OCI-LY7 (cell line): ENCODE results near the gene NONO. TPM values are rescaled to one million over a fixed set of nuclear protein-coding genes. Genes with fewer than 3 reads are reported as not detected.

Experiments used
- BruUV-seq: library from RNA; stranded (reverse); fragments of 400-500 nt; replicated peaks from 2 replicates; lab custom pipeline; 2021; lab: Mats Ljungman, UMichigan
- CTCF ChIA-PET: fragments of 300-600 bp; sonication (Branson Sonifier 250); formaldehyde crosslinking; loops from one replicate; lab custom pipeline; 2022; ENCODE audit warnings: antibody characterized with exemption; ENCODE audit not compliant: unreplicated experiment; lab: Charles Lee
- POLR2A ChIA-PET: fragments of 300-600 bp; sonication (Branson Sonifier 250); formaldehyde crosslinking; loops from one replicate; lab custom pipeline; 2022; ENCODE audit warnings: antibody characterized with exemption; lab: Charles Lee
- DNase-seq: peaks from one replicate; pipeline ENCODE4 v3.0.0-alpha.2; 2015; ENCODE audit warnings: low spot score
- H2AFZ ChIP-seq: fragments of 200-600 bp; sonication (generic), shearing (Covaris generic); 2 replicates; pipeline ENCODE4 v1.6.1; 2014; ENCODE audit warnings: mild to moderate bottlenecking, antibody characterized with exemption, low read length, moderate library complexity
- H3K27ac ChIP-seq: fragments of 200-600 bp; sonication (generic); 2 replicates; pipeline ENCODE4 v1.5.1; 2014; ENCODE audit warnings: mixed run types, low read depth, mild to moderate bottlenecking, moderate library complexity, low read length, inconsistent platforms; ENCODE audit not compliant: poor library complexity, severe bottlenecking
- H3K36me3 ChIP-seq: fragments of 200-600 bp; sonication (generic); 2 replicates; pipeline ENCODE4 v1.6.1; 2014; ENCODE audit warnings: mild to moderate bottlenecking, antibody characterized with exemption, low read length, moderate library complexity, mixed read lengths; ENCODE audit not compliant: insufficient read depth
- H3K4me1 ChIP-seq: fragments of 200-600 bp; sonication (generic); 2 replicates; pipeline ENCODE4 v1.5.1; 2014; ENCODE audit warnings: mild to moderate bottlenecking, low read length; ENCODE audit not compliant: insufficient read depth, poor library complexity, severe bottlenecking
- H3K4me2 ChIP-seq: fragments of 200-600 bp; sonication (generic); 2 replicates; pipeline ENCODE4 v1.6.1; 2014; ENCODE audit warnings: mild to moderate bottlenecking, low read length
- H3K4me3 ChIP-seq: fragments of 200-600 bp; sonication (generic); 2 replicates; pipeline ENCODE4 v1.5.1; 2014; ENCODE audit warnings: mild to moderate bottlenecking, low read depth, low read length; ENCODE audit not compliant: poor library complexity, severe bottlenecking
- H3K79me2 ChIP-seq: fragments of 200-600 bp; sonication (generic); 2 replicates; pipeline ENCODE4 v1.6.1; 2016; ENCODE audit warnings: low read depth, mild to moderate bottlenecking, low read length, moderate library complexity, mixed read lengths; ENCODE audit not compliant: insufficient read depth
- H3K9me2 ChIP-seq: fragments of 200-600 bp; sonication (generic); 2 replicates; pipeline ENCODE4 v1.6.1; 2016; ENCODE audit warnings: mild to moderate bottlenecking, low read length, mixed read lengths; ENCODE audit not compliant: insufficient read depth
- H3K9me3 ChIP-seq: fragments of 200-600 bp; sonication (generic); 2 replicates; pipeline ENCODE4 v1.6.1; 2014; ENCODE audit warnings: mild to moderate bottlenecking, mixed run types, low read length, mixed read lengths
- H4K20me1 ChIP-seq: fragments of 200-600 bp; sonication (generic); 2 replicates; pipeline ENCODE4 v1.6.1; 2014; ENCODE audit warnings: mild to moderate bottlenecking, antibody characterized with exemption, low read length, moderate library complexity, mixed read lengths; ENCODE audit not compliant: insufficient read depth
- EZH2phosphoT487 ChIP-seq: fragments of 200-600 bp; sonication (generic); IDR thresholded peaks from 2 replicates; pipeline ENCODE4 v1.6.1; 2018; ENCODE audit warnings: low read depth, borderline replicate concordance, mild to moderate bottlenecking, mixed run types, antibody characterized with exemption, low read length, moderate library complexity, mixed read lengths
- intact Hi-C: fragments of 100-400 bp; cut with micrococcal nuclease; formaldehyde crosslinking; loops from one replicate; pipeline ENCODE4 v1.10.0; 2022; ENCODE audit not compliant: unreplicated experiment
- total RNA-seq, 2 experiments: library from RNA; depleted of rRNA in 1 of 2; stranded (reverse); fragments of >200 nt in 1 of 2; shearing (Covaris generic) in 1 of 2; gene quantifications; 2 replicates each; pipeline ENCODE4 v1.2.3, GENCODE V29; 2014 to 2022
- TF ChIP-seq, protein P1 (sequence below): fragments of 200-600 bp; sonication (generic); conservative IDR thresholded peaks from 2 replicates; pipeline ENCODE4 v1.5.1; 2014; ENCODE audit warnings: mild to moderate bottlenecking, antibody characterized with exemption, low read length, moderate library complexity, mixed read lengths

NONO gene
- total RNA-seq, 2 experiments from 2014 or later, result 379 to 488 TPM

DNA sequence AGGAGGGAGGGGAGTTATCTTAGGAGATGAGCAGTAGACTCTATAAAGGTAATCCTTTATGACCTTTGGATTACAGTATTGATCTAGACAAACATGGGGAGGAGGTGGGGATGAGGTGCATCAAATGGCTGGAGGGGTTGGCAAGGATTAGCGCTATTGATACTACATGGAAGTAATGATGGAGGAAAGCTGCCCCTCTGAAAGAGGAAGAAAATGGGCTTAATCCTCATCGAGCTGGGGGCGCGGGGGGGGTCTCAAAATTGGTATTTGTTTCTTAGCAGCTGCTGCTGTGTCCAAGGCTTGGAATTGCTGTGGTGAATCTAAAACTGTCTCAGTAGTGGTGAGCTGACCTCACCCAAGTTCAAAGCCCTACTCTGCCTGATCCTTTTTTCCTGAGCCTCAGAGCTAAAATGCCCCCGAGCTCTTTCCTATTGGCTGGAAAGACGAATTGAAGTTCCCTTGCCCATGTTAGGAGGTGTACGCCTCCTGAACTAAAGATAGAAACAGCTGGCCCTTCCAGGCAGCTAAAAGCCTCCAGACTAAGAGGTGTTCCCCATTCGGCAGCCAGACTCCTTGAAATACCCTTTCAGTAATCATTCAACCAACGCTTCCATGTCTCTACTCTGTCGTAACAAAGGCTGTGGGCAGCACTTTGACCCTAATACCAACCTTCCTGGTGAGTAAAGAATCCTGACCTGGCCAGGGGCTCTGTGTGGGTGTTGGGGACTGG, 17.9 kb downstream of the NONO start, which contains the start of gene ITGB1BP2:
TSS of gene ITGB1BP2 (plus strand) at position 556 of the 730 bp plus-strand sequence. CDS start at position 613, 57 bp downstream.
- ChIA-PET POLR2A (interaction anchor here (1.5 kb wide), 1 partner anchor 9 kb away, joined by 5 read pairs; no protein-coding TSS in a partner anchor), CTCF (no interaction called here)
- H3K4me3 ChIP-seq, result no peak within 1 kb of the TSS
- H3K27ac ChIP-seq, result no peak within 1 kb of the TSS
- TF ChIP-seq, protein P1, sequence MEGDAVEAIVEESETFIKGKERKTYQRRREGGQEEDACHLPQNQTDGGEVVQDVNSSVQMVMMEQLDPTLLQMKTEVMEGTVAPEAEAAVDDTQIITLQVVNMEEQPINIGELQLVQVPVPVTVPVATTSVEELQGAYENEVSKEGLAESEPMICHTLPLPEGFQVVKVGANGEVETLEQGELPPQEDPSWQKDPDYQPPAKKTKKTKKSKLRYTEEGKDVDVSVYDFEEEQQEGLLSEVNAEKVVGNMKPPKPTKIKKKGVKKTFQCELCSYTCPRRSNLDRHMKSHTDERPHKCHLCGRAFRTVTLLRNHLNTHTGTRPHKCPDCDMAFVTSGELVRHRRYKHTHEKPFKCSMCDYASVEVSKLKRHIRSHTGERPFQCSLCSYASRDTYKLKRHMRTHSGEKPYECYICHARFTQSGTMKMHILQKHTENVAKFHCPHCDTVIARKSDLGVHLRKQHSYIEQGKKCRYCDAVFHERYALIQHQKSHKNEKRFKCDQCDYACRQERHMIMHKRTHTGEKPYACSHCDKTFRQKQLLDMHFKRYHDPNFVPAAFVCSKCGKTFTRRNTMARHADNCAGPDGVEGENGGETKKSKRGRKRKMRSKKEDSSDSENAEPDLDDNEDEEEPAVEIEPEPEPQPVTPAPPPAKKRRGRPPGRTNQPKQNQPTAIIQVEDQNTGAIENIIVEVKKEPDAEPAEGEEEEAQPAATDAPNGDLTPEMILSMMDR, result no peak
- TF ChIP-seq EZH2phosphoT487, result no peak
- no TSS peak for BruUV-seq
- no peaks in the 10 kb centered on the region for H3K9me2 ChIP-seq
- no peak for DNase-seq
- H3K36me3 ChIP-seq, result peaks cover 87% of the 10 kb centered on the region
- no peak within 1 kb of the TSS for H3K4me2 ChIP-seq
- H3K4me1 ChIP-seq, result no peaks in the 10 kb centered on the region
- H4K20me1 ChIP-seq, result no peaks in the 10 kb centered on the region
- intact Hi-C loops, result no loop called here
- H2AFZ ChIP-seq, result no peak within 1 kb of the TSS
- H3K79me2 ChIP-seq, result no peaks in the 10 kb centered on the region
- H3K9me3 ChIP-seq, result no peaks in the 10 kb centered on the region

DNA sequence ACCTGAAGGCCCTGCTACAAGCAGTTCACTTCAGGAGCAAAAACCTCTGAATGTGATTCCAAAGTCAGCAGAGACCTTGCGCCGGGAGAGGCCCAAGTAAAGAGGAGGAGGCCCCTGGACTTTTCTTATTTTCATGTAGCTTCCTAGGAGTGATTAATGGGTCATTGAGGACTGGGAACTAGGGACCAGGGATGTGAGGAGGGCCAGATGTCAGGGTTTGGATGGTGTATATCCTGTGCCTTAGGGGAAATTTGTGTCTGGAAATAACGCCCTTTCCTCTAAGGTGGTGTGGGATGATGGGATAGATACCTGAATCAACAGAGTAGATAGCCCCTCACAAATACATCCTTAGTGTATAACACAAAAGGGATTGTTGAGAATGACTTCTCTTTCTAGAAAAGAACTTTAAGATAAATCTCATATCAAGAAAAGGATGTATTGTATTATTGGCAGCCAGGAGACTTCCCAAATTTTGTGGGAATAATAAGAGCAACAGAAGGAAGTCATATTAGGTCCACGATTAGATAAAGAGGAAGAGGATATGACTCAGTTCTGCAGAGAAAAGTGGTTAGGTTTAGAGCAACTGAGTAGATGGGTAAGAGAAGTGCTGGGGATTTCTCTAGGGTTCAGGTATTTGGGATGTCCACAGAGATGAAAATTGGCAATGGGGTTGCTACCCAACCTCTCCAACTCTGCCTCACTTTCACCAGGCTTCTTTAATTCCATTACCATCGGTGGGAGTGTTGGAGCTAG, 19.2 kb downstream of the NONO start:
- H3K9me3 ChIP-seq, result no peaks in the 10 kb centered on the region
- no peaks in the 10 kb centered on the region for H3K4me1 ChIP-seq
- BruUV-seq, result no TSS peak
- H3K4me2 ChIP-seq, result no peak overlapping the region
- H4K20me1 ChIP-seq, result no peaks in the 10 kb centered on the region
- no peaks in the 10 kb centered on the region for H3K79me2 ChIP-seq
- H3K4me3 ChIP-seq, result no peak overlapping the region
- no peak for DNase-seq
- no peak overlapping the region for H3K27ac ChIP-seq
- H3K36me3 ChIP-seq, result peaks cover 74% of the 10 kb centered on the region
- no peaks in the 10 kb centered on the region for H3K9me2 ChIP-seq
- ChIA-PET POLR2A (interaction anchor here (1.5 kb wide), 1 partner anchor 11 kb away, joined by 5 read pairs; no protein-coding TSS in a partner anchor), CTCF (no interaction called here)
- no peak overlapping the region for H2AFZ ChIP-seq
- TF ChIP-seq, protein P1, result no peak
- no peak for TF ChIP-seq EZH2phosphoT487
- intact Hi-C loops, result no loop called here
